NCI-H1694 (cell line): ENCODE data around the gene PF4V1.
"Not testable (repeated sequence)": the region's sequence is repeated elsewhere in the genome, so short reads cannot be mapped to it uniquely, and the experiment has no call there.

ENCODE experiments used
- DNase-seq: peaks from one replicate; lab custom pipeline; 2025; lab: John Stamatoyannopoulos, UW

The PF4V1 gene

GRCh38 chr4:73870768-73871167 is 17.7 kb downstream of the PF4V1 start:
- DNase-seq = no peak

DNA sequence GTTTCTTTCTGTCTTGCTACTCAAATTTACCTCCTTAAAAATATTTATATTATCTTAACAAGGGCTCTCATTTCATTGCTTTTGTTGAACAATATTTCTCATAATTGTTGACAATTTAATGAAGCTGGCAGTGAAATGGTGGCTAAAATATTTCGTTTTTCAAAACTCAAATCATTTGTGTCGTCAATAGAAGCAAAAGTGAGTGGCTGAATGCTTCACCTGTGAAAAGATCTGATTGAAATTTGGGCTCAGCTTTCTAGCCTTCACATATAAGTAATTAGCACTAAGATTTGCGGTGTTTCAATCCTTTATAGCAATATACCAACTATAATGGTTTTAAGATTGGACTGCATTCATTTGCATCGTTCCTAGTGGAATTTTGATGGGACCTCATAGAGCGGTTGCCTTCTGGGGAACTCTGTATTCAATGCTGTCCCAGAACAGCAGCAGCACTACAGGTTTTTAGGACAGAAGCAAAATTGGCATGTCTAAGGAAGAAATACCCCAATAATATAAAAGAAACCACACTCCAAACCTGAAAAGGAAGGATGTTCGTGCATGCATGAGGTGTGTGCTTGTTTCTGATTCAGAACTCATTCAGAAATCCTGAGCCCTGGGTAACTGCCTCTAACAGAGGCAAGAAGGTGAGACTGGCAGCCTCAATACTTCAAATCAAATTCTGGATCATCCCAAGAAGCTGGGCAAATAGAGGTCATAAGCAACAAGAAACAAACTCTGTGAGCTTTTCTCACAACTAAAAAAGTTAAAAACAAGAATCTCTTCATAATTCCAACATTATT is 18.6 kb downstream of the PF4V1 start:
- DNase-seq = no peak

DNA sequence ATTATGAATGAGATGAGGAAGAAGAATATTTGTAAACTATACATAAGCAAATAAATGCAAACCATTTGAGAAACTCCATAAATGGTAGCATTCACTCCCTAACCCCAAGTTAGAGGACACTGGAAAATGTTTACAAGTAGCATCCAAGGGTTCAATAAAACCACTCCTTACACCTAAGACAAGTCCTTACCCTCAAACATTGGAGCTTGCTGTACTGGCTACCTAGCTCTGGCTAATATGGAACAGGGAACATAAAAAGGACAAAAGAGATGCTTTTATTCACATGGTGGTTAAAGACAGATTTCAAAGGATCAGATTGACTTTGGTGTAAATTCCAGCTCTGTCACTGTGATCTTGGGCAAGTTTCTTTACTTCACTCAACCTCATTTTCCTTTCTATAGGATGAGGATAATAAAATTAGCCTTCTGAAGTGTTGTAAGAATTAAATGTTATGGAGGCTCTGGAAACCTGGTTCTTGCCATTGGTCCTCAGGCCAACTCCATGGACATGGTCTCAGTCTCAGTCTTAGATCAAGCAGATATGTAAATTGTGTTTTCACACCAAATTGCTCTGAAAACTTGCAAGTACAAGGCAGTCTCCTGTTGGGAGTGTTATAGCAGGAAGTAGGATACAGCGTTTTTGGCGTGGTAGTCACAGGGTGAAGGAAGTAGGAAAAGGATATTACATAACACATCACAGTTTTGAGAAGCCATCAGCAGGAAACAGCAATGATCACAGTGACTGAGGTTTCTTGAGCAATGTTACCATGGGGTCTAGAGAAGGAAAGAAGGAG is 19.4 kb downstream of the PF4V1 start:
- no peak for DNase-seq

DNA sequence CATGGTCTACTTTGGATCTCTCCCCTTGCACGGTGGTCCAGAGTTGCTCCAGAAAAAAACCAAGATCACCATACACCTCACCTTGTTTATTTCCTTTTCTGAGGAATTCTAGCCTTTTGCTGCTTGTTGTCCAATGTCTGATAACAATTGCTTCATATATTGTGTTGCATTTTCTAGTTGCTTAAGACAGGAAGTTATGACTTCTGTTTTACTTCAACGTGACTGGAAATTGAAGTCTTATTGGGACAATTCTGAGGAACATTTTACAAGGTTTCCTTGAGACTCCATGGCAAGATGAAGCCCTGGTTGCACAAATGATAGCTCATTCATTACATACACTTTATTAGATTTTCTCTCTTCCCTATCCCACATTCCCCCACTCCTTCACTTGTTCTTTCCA is 21.3 kb downstream of the PF4V1 start:
- DNase-seq = no peak

- DNase-seq = no peak
Measured at GRCh38 chr4:73875401-73875800, 22.3 kb downstream of the PF4V1 start.

- DNase-seq = no peak
Measured at GRCh38 chr4:73883306-73883705, 30.2 kb downstream of the PF4V1 start.

DNA sequence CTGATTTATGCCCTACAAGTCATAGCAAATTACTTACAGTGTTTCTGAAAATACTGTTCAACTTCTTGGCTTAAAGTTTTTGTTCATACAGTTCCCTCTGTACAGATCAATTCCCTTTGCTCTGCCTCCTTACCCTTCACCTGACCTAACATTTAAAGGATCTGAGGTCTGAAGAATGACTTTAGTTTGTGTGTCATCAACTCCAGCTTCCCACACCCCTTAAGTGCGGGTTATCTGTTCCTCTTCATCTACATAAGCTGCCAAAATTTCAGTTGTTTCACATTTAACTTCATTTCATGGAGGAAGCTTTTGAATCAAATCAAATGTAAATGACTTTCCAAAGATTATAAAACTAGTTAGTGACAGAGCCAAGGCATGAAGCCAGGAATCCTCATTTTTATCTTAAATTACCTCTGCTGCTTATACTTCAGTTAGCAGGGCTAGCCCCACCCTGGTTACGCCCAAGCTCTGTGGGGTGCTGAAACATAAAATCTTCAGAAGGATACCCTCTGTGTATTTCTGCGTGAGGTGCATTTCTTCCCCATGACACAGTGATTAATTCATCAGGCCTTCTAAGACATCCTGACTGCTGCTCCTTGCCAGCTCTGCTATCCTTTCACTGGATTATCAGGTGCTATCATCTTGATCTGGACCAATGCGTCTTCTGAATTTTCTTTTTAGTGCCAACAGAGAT is 32.6 kb downstream of the PF4V1 start:
- no peak for DNase-seq

GRCh38 chr4:73891326-73891725 is 38.2 kb downstream of the PF4V1 start:
- no peak for DNase-seq

DNA sequence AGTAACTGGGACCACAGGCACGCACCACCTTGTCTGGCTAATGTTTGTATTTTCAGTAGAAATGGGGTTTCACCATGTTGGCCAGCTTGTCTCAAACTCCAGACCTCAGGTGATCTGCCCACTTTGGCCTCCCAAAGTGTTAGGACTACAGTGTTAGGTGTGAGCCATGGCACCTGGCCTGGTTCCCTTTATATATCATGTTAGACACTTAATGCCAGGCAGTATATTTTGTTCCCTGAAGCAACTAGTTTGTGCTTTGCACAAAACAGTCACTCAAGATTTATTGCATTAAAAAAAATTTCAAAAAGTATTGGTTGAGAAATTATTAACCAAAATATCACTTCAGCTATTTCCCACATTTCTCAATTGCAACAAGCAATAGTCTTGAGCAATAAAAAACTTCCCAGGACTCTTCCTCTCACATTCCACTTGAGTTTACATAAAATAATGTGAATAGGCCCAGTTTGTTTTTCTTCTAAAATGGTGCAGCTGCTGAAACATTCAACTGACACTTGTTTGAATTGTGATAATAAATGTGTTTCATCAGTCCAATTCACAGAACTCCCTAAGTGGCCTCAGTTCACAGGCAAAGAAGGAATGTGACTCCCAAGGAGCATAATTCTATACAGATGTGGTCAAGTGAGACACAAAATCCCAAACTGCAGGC is 38.8 kb downstream of the PF4V1 start:
- DNase-seq = no peak

GRCh38 chr4:73892966-73893365 is 39.9 kb downstream of the PF4V1 start:
- DNase-seq = no peak

GRCh38 chr4:73894001-73894400 is 40.9 kb downstream of the PF4V1 start:
- DNase-seq = no peak

GRCh38 chr4:73895201-73896175 is 42.4 kb downstream of the PF4V1 start:
- DNase-seq = no peak

DNA sequence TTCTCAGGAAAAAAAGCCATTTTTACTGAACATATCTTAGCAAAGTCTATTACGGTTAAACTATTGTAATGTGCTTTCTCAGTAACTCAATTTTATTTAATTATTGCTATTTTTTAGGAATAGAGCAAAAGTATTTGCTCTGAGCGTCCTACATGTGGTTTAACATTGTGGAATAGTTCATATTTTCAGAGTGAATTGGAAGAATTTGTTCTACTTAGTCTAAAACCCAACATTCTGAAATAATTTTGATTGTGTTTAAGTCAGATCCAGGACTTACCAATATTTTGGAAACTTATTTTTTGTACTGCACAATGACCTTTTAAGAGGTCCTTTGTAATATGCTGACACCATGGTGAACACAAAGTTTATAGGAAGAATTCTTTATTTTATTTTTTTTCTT is 43.3 kb downstream of the PF4V1 start:
- no peak for DNase-seq

- DNase-seq = no peak
Measured at GRCh38 chr4:73897380-73898136, 44.5 kb downstream of the PF4V1 start.

GRCh38 chr4:73899338-73899737 is 46.2 kb downstream of the PF4V1 start:
- DNase-seq = not testable (repeated sequence)

DNA sequence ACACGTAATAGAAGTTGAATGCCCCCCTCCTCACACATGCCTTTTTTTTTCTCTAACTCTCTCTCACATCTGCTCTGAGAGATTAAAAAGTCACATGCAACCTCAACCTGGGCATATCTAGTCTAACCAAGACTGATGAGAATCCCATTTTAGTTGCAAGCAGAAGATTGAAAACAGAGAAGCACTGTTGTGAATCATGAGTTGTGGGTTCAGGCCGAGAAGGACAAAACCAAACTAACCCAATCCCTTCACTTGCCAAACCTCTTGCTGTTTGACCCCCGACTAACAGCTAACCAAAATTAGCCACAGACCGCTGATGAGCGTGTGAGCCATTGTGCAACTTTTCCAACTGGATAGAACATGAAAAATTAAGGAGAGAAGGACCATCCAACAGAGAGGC is 47.9 kb downstream of the PF4V1 start:
- DNase-seq = no peak

GRCh38 chr4:73902038-73902637 is 49.0 kb downstream of the PF4V1 start:
- DNase-seq = no peak

DNA sequence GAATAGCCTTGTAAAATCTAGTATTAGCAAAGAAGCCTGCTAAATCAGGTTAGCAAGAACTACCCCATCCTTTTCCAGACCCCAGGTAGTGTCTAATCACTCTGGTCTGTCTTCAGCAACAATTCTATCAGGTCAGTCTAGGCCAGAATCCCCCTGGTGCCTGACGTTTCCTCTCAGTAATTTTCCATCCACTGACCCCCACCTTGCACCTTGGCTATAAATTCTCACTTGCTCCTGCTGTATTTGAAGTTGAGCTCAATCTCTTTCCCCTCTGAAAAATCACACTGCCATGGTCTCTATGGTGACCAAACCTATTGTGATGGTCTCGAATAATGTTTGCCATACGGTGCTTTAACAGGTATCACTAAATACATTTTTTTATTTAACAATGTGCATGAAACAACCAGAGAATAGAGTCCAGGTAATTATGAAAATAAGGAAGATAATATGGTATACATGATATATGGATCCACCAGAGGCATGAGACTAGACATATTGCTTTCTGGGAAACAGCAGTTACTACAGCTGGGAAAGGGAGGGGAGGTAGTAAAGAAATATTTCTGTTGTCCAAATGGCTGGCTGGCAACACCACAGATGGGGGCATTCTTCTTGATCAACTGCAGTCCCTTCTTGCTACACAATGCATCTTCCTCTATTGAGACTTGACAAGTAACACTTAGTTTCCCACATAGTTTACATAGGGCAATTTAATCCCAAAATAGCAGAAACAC is 49.9 kb downstream of the PF4V1 start:
- no peak for DNase-seq
